Sigmoid colon (tissue), 4 donors: Measurements from ENCODE around the gene TMEM222.

Experiments
- EP300 ChIP-seq, 4 donors: sonication (generic); formaldehyde crosslinking; IDR thresholded peaks; one replicate each; pipeline ENCODE4 v1.6.1; 2017; ENCODE audit warnings: antibody characterized with exemption in 4 of 4
- POLR2A ChIP-seq, 2 donors: fragments of 450-650 bp; IDR thresholded peaks; one replicate each; pipeline ENCODE4 v1.6.1; 2016; ENCODE audit warnings: antibody characterized with exemption in 2 of 2, mild to moderate bottlenecking in 2 of 2, moderate library complexity in 2 of 2
- POLR2AphosphoS5 ChIP-seq, 4 donors: sonication (generic); formaldehyde crosslinking; IDR thresholded peaks; one replicate each; pipeline ENCODE4 v1.6.1; 2017; ENCODE audit warnings: antibody characterized with exemption in 4 of 4
- TF ChIP-seq, protein P1 (sequence below), 4 experiments: fragments of 450-650 bp in 3 of 4; fragments of 200-600 bp in 1 of 4; IDR thresholded peaks; one replicate each; pipeline ENCODE4 v1.5.1; 2016 to 2019; ENCODE audit warnings: antibody characterized with exemption in 4 of 4, mild to moderate bottlenecking in 3 of 4, moderate library complexity in 2 of 4

DNA sequence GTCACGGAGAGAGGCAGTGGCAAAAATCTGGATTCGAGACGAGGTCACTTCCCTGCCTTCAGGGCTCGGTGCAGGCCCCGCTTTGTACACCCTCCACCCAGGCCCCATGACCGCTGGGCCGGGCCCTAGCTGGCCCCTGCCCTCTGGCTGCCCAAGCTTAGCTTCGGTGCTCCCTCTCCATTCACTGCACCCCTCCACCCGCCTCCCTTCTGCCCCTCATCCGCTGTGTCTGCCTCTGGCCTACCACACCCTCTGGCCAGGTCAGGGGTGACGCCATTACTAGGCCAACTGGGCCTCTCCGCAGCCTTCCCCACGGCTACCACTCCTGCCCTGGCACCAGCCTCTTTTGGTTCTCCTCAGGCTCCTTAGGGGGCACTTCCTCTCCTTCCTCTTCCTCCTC is 61.7 kb downstream of the TMEM222 start:
- TF ChIP-seq, protein P1, sequence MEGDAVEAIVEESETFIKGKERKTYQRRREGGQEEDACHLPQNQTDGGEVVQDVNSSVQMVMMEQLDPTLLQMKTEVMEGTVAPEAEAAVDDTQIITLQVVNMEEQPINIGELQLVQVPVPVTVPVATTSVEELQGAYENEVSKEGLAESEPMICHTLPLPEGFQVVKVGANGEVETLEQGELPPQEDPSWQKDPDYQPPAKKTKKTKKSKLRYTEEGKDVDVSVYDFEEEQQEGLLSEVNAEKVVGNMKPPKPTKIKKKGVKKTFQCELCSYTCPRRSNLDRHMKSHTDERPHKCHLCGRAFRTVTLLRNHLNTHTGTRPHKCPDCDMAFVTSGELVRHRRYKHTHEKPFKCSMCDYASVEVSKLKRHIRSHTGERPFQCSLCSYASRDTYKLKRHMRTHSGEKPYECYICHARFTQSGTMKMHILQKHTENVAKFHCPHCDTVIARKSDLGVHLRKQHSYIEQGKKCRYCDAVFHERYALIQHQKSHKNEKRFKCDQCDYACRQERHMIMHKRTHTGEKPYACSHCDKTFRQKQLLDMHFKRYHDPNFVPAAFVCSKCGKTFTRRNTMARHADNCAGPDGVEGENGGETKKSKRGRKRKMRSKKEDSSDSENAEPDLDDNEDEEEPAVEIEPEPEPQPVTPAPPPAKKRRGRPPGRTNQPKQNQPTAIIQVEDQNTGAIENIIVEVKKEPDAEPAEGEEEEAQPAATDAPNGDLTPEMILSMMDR (IDR thresholded peaks at IDR 0.05) = no peak
- no peak for TF ChIP-seq POLR2A (IDR thresholded peaks at IDR 0.05)
- TF ChIP-seq EP300 (IDR thresholded peaks at IDR 0.05) = no peak
- no peak for TF ChIP-seq POLR2AphosphoS5 (IDR thresholded peaks at IDR 0.05)
